IMR-90 (cell line): ENCODE results near the gene GPRASP2. TPM values are rescaled to one million over a fixed set of nuclear protein-coding genes. Genes with fewer than 3 reads are reported as not detected.
"Not testable (repeated sequence)": the region's sequence is repeated elsewhere in the genome, so short reads cannot be mapped to it uniquely, and the experiment has no call there.

Experiments
- ATAC-seq: fragments of 200-7000 bp; cut with Tn5 transposase; 2 replicates; pipeline ENCODE4 v1.9.1; 2020; ENCODE audit warnings: low read depth, mild to moderate bottlenecking, moderate library complexity
- BruUV-seq: library from RNA; stranded (reverse); fragments of 400-500 nt; replicated peaks from 2 replicates; lab custom pipeline; 2021; lab: Mats Ljungman, UMichigan
- CTCF ChIA-PET: fragments of 300-600 bp; formaldehyde crosslinking; extraction: SDS; loops from one replicate; lab custom pipeline; 2021; ENCODE audit warnings: antibody characterized with exemption; lab: Yijun Ruan, JAX
- POLR2A ChIA-PET: fragments of 300-600 bp; sonication (Branson Sonifier 250); formaldehyde crosslinking; loops from one replicate; lab custom pipeline; 2022; ENCODE audit warnings: antibody characterized with exemption; ENCODE audit not compliant: unreplicated experiment; lab: Charles Lee
- DNase-seq: peaks from one replicate; pipeline ENCODE4 v3.0.0; 2013
- H2AFZ ChIP-seq: replicated peaks from 2 replicates; pipeline ENCODE3; 2013; ENCODE audit warnings: low read length, mild to moderate bottlenecking; ENCODE audit not compliant: poor library complexity
- H2AK5ac ChIP-seq: 2 replicates; pipeline ENCODE4 v1.6.1; 2013; ENCODE audit warnings: low read depth, low read length, inconsistent platforms
- H2AK9ac ChIP-seq: replicated peaks from 2 replicates; pipeline ENCODE3; 2013; ENCODE audit warnings: mild to moderate bottlenecking, low read depth, low read length, moderate library complexity; ENCODE audit not compliant: poor library complexity
- H2BK120ac ChIP-seq: 2 replicates; pipeline ENCODE4 v1.6.1; 2013; ENCODE audit warnings: low read depth, low read length, inconsistent platforms
- H2BK15ac ChIP-seq: 3 replicates; pipeline ENCODE4 v1.6.1; 2013; ENCODE audit warnings: low read depth, low read length, inconsistent platforms
- H2BK20ac ChIP-seq: 2 replicates; pipeline ENCODE4 v1.6.1; 2013; ENCODE audit warnings: low read depth, mild to moderate bottlenecking, inconsistent platforms, low read length, moderate library complexity
- H2BK5ac ChIP-seq: 2 replicates; pipeline ENCODE4 v1.6.1; 2013; ENCODE audit warnings: mild to moderate bottlenecking, low read depth, low read length, inconsistent platforms; ENCODE audit not compliant: poor library complexity, severe bottlenecking
- H3K14ac ChIP-seq: replicated peaks from 2 replicates; pipeline ENCODE4 v1.6.1; 2013; ENCODE audit warnings: low read depth, low read length, inconsistent platforms
- H3K18ac ChIP-seq: 2 replicates; pipeline ENCODE4 v1.6.1; 2013; ENCODE audit warnings: low read depth, low read length, control low read depth
- H3K23ac ChIP-seq: 2 replicates; pipeline ENCODE4 v1.6.1; 2013; ENCODE audit warnings: low read depth, low read length, inconsistent platforms
- H3K27ac ChIP-seq: 2 replicates; pipeline ENCODE4 v1.5.1; 2013; ENCODE audit warnings: mild to moderate bottlenecking, control low read depth, low read length; ENCODE audit not compliant: insufficient read depth
- H3K27me3 ChIP-seq: 2 replicates; pipeline ENCODE4 v1.6.1; 2013; ENCODE audit warnings: low read length; ENCODE audit not compliant: control insufficient read depth, insufficient read depth
- H3K36me3 ChIP-seq: 2 replicates; pipeline ENCODE4 v1.6.1; 2013; ENCODE audit warnings: low read length, mixed read lengths; ENCODE audit not compliant: control insufficient read depth, insufficient read depth
- H3K4ac ChIP-seq: 2 replicates; pipeline ENCODE4 v1.6.1; 2013; ENCODE audit warnings: low read depth, low read length, inconsistent platforms
- H3K4me1 ChIP-seq: 2 replicates; pipeline ENCODE4 v1.6.1; 2013; ENCODE audit warnings: low read length, mixed read lengths; ENCODE audit not compliant: control insufficient read depth, insufficient read depth
- H3K4me2 ChIP-seq: 2 replicates; pipeline ENCODE4 v1.6.1; 2013; ENCODE audit warnings: low read depth, mild to moderate bottlenecking, control low read depth, low read length, moderate library complexity
- H3K4me3 ChIP-seq: 2 replicates; pipeline ENCODE4 v1.5.1; 2013; ENCODE audit warnings: low read depth, mild to moderate bottlenecking, control low read depth, low read length, moderate library complexity; ENCODE audit not compliant: insufficient read depth
- H3K56ac ChIP-seq: 2 replicates; pipeline ENCODE4 v1.6.1; 2013; ENCODE audit warnings: low read length, inconsistent platforms; ENCODE audit not compliant: insufficient read depth; ENCODE audit errors: extremely low read depth
- H3K79me1 ChIP-seq, 2 experiments: 2 replicates each; pipeline ENCODE4 v1.6.1; 2013; ENCODE audit warnings: low read length in 2 of 2, inconsistent platforms in 1 of 2, low read depth in 1 of 2
- H3K9ac ChIP-seq: 2 replicates; pipeline ENCODE4 v1.6.1; 2013; ENCODE audit warnings: low read depth, low read length, control low read depth
- H3K9me1 ChIP-seq: 2 replicates; pipeline ENCODE4 v1.6.1; 2013; ENCODE audit warnings: low read length, inconsistent platforms; ENCODE audit not compliant: insufficient read depth
- H3K9me3 ChIP-seq: 2 replicates; pipeline ENCODE4 v1.6.1; 2013; ENCODE audit warnings: low read length; ENCODE audit not compliant: control insufficient read depth, insufficient read depth
- H4K20me1 ChIP-seq: 2 replicates; pipeline ENCODE4 v1.6.1; 2013; ENCODE audit warnings: low read length, inconsistent platforms; ENCODE audit not compliant: insufficient read depth
- H4K5ac ChIP-seq: 2 replicates; pipeline ENCODE4 v1.6.1; 2013; ENCODE audit warnings: mild to moderate bottlenecking, low read depth, low read length, control low read depth
- H4K8ac ChIP-seq, 2 experiments: 2 replicates each; pipeline ENCODE4 v1.6.1; 2013; ENCODE audit warnings: low read depth in 2 of 2, low read length in 2 of 2, control low read depth in 1 of 2, inconsistent platforms in 1 of 2
- H4K91ac ChIP-seq: 2 replicates; pipeline ENCODE4 v1.6.1; 2013; ENCODE audit warnings: low read depth, low read length, inconsistent platforms; ENCODE audit not compliant: insufficient read depth
- WGBS, 2 experiments: methylation state at CpG; one replicate each; pipeline versions ENCODE4 v1.1.5 to v1.1.7; 2013; ENCODE audit warnings: missing lambda C conversion rate in 2 of 2; ENCODE audit not compliant: insufficient read length in 1 of 2; ENCODE audit errors: extremely low coverage in 2 of 2; 5-methylcytosine and 5-hydroxymethylcytosine counted together
- dilution Hi-C: fragments of 300-500 bp; cut with HindIII; formaldehyde crosslinking; loops from one replicate; pipeline ENCODE4 v1.14.3; 2018; ENCODE audit warnings: low sequenced_read_pairs; ENCODE audit not compliant: unreplicated experiment
- in situ Hi-C: fragments of 300-500 bp; cut with MboI; formaldehyde crosslinking; loops from 3 replicates; pipeline ENCODE4 v1.14.3; 2019; ENCODE audit warnings: low sequenced_read_pairs, inconsistent platforms, mixed read lengths
- intact Hi-C: fragments of 100-400 bp; cut with micrococcal nuclease; formaldehyde crosslinking; loops from 2 replicates; pipeline ENCODE4 v1.10.0; 2022
- polyA plus RNA-seq, 3 experiments: library from polyadenylated mRNA; depleted of rRNA; stranded (reverse); fragments of >200 nt; gene quantifications; 2 replicates each; pipeline ENCODE4 v1.2.3, GENCODE V29; 2012; ENCODE audit warnings: low replicate concordance in 1 of 3
- total RNA-seq: library from RNA; depleted of rRNA; stranded (reverse); fragments of >200 nt; gene quantifications from 2 replicates; pipeline ENCODE4 v1.2.3, GENCODE V29; 2012

Gene GPRASP2
- total and polyA plus RNA-seq, 2 of the 4 experiments (the other 2 are of a cell fraction) = 9.4 to 24.7 TPM

DNA sequence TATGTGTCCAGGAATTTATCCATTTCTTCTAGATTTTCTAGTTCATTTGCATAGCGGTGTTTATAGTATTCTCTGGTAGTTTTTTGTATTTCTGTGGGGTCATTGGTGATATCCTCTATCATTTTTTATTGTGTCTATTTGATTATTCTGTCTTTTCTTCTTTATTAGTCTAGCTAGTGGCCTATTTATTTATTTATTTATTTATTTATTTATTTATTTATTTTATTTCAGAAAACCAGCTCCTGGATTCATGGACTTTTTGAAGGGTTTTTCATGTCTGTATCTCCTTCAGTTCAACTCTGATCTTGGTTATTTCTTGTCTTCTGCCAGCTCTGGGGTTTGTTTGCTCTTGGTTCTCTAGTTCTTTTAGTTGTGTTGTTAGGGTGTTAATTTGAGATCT lies 34.8 kb upstream of the GPRASP2 start:
- H3K9me1 ChIP-seq, H3K56ac ChIP-seq, H2BK5ac ChIP-seq, H2AK5ac ChIP-seq, H3K4ac ChIP-seq, ATAC-seq, H4K91ac ChIP-seq, H4K5ac ChIP-seq, H3K79me1 ChIP-seq, H2BK120ac ChIP-seq, H4K8ac ChIP-seq, H2AK9ac ChIP-seq, in situ Hi-C loops, dilution Hi-C loops, POLR2A ChIA-PET, H3K27ac ChIP-seq, H3K14ac ChIP-seq, DNase-seq, H3K4me3 ChIP-seq, H3K27me3 ChIP-seq, H3K36me3 ChIP-seq, H3K18ac ChIP-seq, H2AFZ ChIP-seq, CTCF ChIA-PET, H2BK20ac ChIP-seq, H3K23ac ChIP-seq, intact Hi-C loops, H3K4me2 ChIP-seq, H2BK15ac ChIP-seq, H3K9ac ChIP-seq, H3K9me3 ChIP-seq, H3K4me1 ChIP-seq, H4K20me1 ChIP-seq, BruUV-seq: not testable (repeated sequence)
- no CpG with 5 or more reads among the region's 1 CpG for WGBS, 2 experiments
